ENCODE measurements around the gene SNU13. TPM values are rescaled to one million over a fixed set of nuclear protein-coding genes. Genes with fewer than 3 reads are reported as not detected.
"Not testable (repeated sequence)": the region's sequence is repeated elsewhere in the genome, so short reads cannot be mapped to it uniquely, and the experiment has no call there.

SNU13 gene
- total RNA-seq: 100 to 1,000 TPM; 236 to 242 TPM

DNA sequence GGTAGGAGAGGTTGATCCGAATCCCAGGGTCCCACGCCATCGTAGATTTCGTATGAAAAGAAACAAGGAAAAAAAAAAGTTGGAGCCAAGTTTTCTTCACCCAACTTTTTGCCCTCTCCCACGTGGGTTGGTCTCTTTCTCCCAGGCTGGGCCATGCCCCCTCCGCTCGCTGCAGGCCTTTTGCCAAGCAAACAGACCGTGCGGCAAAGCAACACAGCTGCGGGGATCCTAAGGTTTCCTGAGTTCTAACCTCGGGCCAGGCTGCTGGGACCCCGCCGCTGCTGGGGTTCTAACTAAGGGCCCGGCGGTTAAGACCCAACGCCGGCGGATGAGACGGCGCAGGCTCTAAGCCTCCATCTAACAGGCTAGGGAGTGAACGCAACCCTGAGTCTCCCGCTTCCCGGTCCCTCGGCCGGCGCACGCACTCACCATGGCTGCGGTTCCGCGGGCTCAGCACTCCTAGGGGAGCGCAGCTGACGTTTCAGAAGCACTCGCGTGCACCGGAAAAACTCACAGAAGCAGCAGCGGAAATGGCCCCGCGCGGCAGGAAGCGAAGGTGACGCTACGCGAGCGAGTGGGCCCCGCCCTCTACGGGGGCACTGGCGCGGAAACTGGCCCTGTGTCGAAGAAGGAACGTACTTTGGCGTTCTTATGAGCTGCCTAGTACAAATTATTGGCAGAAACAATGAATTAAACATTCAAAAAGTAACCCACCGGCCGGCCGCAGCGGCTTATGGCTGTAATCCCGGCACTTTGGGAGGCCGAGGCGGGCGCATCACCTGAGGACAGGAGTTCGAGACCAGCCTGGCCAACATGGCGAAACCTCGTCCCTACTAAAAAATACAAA is at the start of gene SNU13:
Gene SNU13, minus strand, starts transcription at position 503 of the 847 bp plus-strand sequence. Its CDS starts 71 bp downstream, at position 432.
- no peaks in the 10 kb centered on the region for H3K27me3 Mint-ChIP-seq
- peaks cover 10% of the 10 kb centered on the region for H3K36me3 Mint-ChIP-seq
- peaks cover 34% of the 10 kb centered on the region for H3K4me1 Mint-ChIP-seq (ENCODE audit: low read depth)
- intact Hi-C loops (cut with micrococcal nuclease): loop anchor here (1.0 to 2.0 kb wide), 2 partner anchors 22 to 68 kb away; partner anchors contain the start of genes DESI1 and XRCC6
- ChIA-PET CTCF (interaction anchor here (0.6 to 5.9 kb wide), 5 partner anchors 9 to 270 kb away, joined by 3 to 54 read pairs (median 4); partner anchors contain the start of genes ACO2, MEI1 and PHF5A), POLR2A (interaction anchor here (0.6 to 3.3 kb wide), 13 partner anchors 10 to 1419 kb away, joined by 3 to 26 read pairs (median 8); partner anchors contain the start of genes CCDC134, CENPM, DESI1 and MEI1)
- H3K4me3 Mint-ChIP-seq: peak within 1 kb of the TSS; percentile 99
- DNase-seq: peak; percentile 96
- H3K9me3 Mint-ChIP-seq: no peaks in the 10 kb centered on the region
- peak within 1 kb of the TSS; percentile 97 for H3K27ac Mint-ChIP-seq

DNA sequence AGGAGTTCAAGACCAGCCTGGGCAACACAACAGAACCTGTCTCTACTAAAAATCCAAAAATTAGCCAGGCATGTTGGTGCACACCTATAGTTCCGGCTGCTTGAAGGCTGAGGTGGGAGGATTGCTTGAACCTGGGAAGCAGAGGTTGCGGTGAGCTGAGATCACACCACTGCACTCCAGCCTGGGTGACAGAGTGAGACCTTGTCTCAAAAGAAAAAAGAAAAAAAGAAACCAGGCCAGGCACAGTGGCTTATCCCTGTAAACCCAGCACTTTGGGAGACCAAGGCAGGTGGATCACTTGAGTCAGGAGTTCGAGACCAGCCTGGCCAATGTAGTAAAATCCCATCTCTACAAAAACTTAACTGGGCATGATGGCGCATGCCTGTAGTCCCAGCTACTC is 44.6 kb upstream of the SNU13 start:
- H3K36me3 Mint-ChIP-seq; POLR2A ChIA-PET; DNase-seq; intact Hi-C loops (cut with micrococcal nuclease); H3K4me3 Mint-ChIP-seq; H3K27ac Mint-ChIP-seq; H3K4me1 Mint-ChIP-seq (ENCODE audit: low read depth); H3K27me3 Mint-ChIP-seq; H3K9me3 Mint-ChIP-seq: not testable (repeated sequence)
- CTCF ChIA-PET: interaction anchor here (1.2 kb wide), 1 partner anchor 35 kb away, joined by 5 read pairs; no protein-coding TSS in a partner anchor

DNA sequence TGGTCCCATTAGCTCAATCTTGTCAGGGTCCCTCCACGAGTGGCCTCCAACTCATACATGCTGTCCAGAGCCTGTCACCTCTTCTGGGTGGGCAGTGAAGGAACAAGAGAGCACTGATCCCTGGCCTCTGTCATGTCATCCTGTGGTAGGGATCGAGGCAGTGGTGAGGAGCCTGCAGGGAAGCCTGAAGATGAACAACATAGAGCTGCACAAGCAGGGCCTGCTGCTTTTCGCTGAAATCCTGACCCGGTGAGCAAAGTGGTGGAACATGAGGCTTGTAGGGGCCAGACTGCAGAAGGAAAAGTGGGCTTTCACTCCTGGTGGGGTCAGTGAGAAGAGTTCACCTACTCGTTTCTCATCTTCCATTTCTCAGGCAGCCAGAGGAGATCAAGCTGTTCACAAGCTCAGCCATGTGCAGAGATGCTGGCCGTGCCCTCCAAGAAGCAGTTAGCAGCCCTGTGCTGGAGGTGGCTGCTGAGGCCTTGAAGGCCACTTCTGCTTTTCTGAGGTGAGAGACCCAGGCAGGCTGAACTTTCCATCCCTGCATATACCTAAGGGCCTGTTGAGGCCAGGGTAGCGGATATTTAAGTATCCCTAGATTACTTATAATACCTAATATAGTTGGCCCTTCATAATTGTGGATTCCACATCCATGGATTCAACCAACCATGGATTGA is 43.6 kb upstream of the SNU13 start:
- intact Hi-C loops (cut with micrococcal nuclease): no loop called here
- H3K36me3 Mint-ChIP-seq: no peaks in the 10 kb centered on the region
- DNase-seq: no peak
- no peak overlapping the region for H3K4me3 Mint-ChIP-seq
- no peaks in the 10 kb centered on the region for H3K9me3 Mint-ChIP-seq
- ChIA-PET POLR2A (no interaction called here), CTCF (interaction anchor here (1.2 kb wide), 1 partner anchor 34 kb away, joined by 5 read pairs; no protein-coding TSS in a partner anchor)
- no peak overlapping the region for H3K27ac Mint-ChIP-seq
- no peaks in the 10 kb centered on the region for H3K27me3 Mint-ChIP-seq
- no peaks in the 10 kb centered on the region for H3K4me1 Mint-ChIP-seq (ENCODE audit: low read depth)

DNA sequence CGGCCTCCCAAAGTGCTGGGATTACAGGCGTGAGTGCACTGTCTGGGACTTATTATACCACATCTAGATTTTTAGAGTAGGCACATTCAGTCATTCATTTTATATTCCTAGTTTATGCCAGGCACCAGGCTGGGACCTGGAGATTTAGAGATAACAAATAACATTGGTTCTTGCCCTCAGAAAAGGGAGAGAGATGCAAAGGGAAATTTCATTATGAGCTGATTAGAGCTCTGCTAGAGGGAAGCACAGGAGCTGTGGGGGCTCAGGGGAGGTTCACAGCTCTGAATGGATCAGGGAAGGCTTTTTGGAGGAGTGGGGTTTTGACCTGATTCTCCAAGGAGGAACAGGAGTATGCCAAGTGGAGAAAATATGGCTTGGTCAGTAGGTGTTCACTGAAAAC is 42.9 kb upstream of the SNU13 start:
- H3K9me3 Mint-ChIP-seq: no peaks in the 10 kb centered on the region
- intact Hi-C loops (cut with micrococcal nuclease): no loop called here
- ChIA-PET CTCF (no interaction called here), POLR2A (interaction anchor here (0.6 kb wide), 1 partner anchor 219 kb away, joined by 6 read pairs; no protein-coding TSS in a partner anchor)
- H3K4me1 Mint-ChIP-seq (ENCODE audit: low read depth): no peaks in the 10 kb centered on the region
- no peaks in the 10 kb centered on the region for H3K36me3 Mint-ChIP-seq
- DNase-seq: no peak
- H3K27ac Mint-ChIP-seq: no peak overlapping the region
- H3K27me3 Mint-ChIP-seq: no peaks in the 10 kb centered on the region
- no peak overlapping the region for H3K4me3 Mint-ChIP-seq

DNA sequence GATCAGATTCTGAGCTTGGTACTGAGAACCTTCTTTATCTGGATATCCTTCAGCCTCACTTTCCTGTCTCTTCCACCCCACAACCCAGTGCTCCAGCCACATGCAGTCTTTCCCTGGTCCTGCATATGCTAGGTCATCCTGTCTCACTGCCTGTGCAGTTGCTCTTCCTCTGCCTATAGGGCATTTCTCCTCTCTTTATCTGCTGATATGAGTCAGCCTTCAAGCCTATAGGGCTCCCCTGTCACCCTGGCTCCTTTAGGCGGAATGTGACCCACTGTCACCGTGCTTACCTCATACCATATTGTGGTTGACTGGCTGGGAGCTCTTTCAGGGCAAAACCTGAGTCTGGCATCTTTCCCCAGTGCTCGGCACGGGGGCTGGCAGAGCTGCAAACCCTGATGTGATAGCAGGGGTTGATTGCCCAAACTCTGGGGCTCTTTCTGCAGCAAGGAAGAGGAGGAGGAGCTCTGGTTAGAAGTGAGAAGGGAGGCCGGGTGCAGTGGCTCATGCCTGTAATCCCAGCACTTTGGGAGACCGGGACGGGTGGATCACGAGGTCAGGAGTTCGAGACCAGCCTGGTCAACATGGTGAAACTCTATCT is 36.9 kb upstream of the SNU13 start:
- intact Hi-C loops (cut with micrococcal nuclease): no loop called here
- POLR2A ChIA-PET: no interaction called here
- Mint-ChIP-seq H3K4me3 (no peak overlapping the region), H3K9me3 (no peaks in the 10 kb centered on the region), H3K27ac (no peak overlapping the region), H3K36me3 (no peaks in the 10 kb centered on the region), H3K27me3 (no peaks in the 10 kb centered on the region), H3K4me1 (ENCODE audit: low read depth) (no peaks in the 10 kb centered on the region)
- DNase-seq: peak; percentile 11
- CTCF ChIA-PET: interaction anchor here (0.7 to 2.3 kb wide), 3 partner anchors 28 to 71 kb away, joined by 3 to 7 read pairs (median 4); no protein-coding TSS in a partner anchor

DNA sequence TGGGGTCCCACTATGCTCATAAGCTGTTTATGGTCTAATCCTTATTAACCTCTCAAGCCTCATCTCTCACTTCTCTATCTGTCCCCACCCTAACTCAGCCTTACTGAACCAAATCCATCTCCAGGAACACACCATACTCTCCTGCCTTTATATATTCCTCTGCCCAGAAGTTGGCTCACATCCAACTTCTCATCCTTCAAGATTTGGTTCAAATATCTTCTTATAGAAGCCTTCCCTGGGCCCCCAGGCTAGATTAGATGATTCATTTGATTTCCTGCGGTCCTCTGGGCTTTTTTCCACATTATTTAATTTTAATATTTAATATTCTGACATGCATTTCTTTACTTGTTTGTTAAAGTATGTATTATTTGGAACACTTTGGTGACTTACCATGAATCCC is 33.8 kb upstream of the SNU13 start:
- Mint-ChIP-seq H3K4me1 (ENCODE audit: low read depth) (no peaks in the 10 kb centered on the region), H3K27me3 (no peaks in the 10 kb centered on the region), H3K36me3 (no peaks in the 10 kb centered on the region), H3K27ac (no peak overlapping the region), H3K4me3 (no peak overlapping the region), H3K9me3 (no peaks in the 10 kb centered on the region)
- intact Hi-C loops (cut with micrococcal nuclease): no loop called here
- ChIA-PET POLR2A (no interaction called here), CTCF (interaction anchor here (1.5 kb wide), 1 partner anchor 17 kb away, joined by 3 read pairs; no protein-coding TSS in a partner anchor)
- DNase-seq: no peak

DNA sequence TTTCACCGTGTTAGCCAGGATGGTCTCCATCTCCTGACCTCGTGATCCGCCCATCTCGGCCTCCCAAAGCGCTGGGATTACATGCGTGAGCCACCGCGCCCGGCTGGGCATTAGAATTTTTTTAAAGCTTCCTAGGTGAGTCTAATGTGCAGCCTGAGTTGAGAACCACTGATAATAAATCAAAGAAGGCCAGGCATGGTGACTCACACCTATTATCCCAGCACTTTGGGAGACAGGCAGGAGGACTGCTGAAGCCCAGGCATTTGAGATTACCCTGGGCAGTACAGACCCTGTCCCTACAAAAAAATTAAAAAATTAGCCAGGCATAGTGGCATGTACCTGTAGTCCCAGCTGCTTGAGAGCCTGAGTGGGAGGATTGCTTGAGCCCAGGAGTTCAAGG is 24.3 kb upstream of the SNU13 start:
- ChIA-PET POLR2A (no interaction called here), CTCF (no interaction called here)
- no peak overlapping the region for H3K4me3 Mint-ChIP-seq
- no peak for DNase-seq
- H3K4me1 Mint-ChIP-seq (ENCODE audit: low read depth): no peaks in the 10 kb centered on the region
- H3K27ac Mint-ChIP-seq: no peak overlapping the region
- H3K27me3 Mint-ChIP-seq: no peaks in the 10 kb centered on the region
- H3K36me3 Mint-ChIP-seq: no peaks in the 10 kb centered on the region
- intact Hi-C loops (cut with micrococcal nuclease): no loop called here
- no peaks in the 10 kb centered on the region for H3K9me3 Mint-ChIP-seq

DNA sequence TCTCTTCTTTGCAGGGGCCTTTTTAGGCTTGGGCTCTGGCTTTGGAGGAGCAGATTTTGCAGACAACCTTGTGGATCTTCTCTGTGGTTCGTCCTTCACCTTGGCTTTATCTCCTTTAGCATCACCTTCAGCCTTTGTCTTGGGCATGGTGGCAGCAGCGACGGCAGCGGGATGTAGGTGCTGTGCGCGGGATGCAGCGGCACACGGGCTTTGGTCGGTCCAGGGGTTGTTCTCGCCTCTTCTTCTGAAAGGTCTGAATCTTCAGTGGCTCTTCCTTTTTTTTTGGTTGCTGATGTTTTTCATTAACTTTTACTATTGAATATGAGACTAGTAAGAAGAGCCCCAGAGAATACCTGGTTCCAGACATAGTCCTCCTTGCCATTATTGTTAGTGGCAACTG is 20.7 kb upstream of the SNU13 start:
- Mint-ChIP-seq H3K27ac (no peak overlapping the region), H3K9me3 (no peaks in the 10 kb centered on the region), H3K4me3 (no peak overlapping the region), H3K36me3 (no peaks in the 10 kb centered on the region), H3K4me1 (ENCODE audit: low read depth) (no peaks in the 10 kb centered on the region), H3K27me3 (no peaks in the 10 kb centered on the region)
- ChIA-PET POLR2A (no interaction called here), CTCF (interaction anchor here (0.6 to 4.9 kb wide), 2 partner anchors 12 to 81 kb away, joined by 3 to 32 read pairs; no protein-coding TSS in a partner anchor)
- intact Hi-C loops (cut with micrococcal nuclease): no loop called here
- no peak for DNase-seq

DNA sequence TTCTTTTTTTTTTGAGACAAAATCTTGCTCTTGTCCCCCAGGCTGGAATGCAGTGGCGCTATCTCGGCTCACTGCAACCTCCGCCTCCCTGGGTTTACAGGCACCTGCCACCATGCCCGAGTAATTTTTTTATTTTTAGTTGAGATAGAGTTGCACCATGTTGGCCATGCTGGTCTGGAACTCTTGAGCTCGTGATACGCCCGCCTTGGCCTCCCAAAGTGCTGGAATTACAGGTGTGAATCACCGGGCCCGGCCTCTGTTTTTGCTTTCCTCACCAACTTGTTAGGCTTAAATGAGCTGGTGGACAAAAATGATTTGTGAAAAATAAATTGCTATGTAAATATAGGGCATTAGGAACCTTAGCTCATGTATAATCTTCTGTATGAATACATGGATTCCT is 14.1 kb upstream of the SNU13 start:
- intact Hi-C loops (cut with micrococcal nuclease): no loop called here
- Mint-ChIP-seq H3K27ac (no peak overlapping the region), H3K27me3 (no peaks in the 10 kb centered on the region), H3K36me3 (no peaks in the 10 kb centered on the region), H3K9me3 (no peaks in the 10 kb centered on the region), H3K4me3 (no peak overlapping the region), H3K4me1 (ENCODE audit: low read depth) (peaks cover 3% of the 10 kb centered on the region)
- DNase-seq: no peak
- ChIA-PET POLR2A (interaction anchor here (0.5 kb wide), 1 partner anchor 100 kb away, joined by 4 read pairs; no protein-coding TSS in a partner anchor), CTCF (interaction anchor here (0.6 kb wide), 1 partner anchor 11 kb away, joined by 3 read pairs; no protein-coding TSS in a partner anchor)

DNA sequence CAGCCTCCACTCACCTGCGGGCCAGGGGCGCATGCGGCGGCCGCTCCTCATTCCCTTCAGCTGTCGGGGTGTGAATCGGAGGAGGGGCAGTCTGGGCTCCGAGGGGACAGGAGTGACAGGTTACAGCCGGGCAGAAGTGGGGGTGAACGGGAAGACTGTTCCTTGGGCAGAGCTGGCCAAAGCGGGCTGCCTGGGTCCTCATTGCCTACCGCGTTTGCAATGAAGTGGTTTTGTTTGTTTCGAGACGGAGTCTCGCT is 11.4 kb upstream of the SNU13 start:
- H3K4me3 Mint-ChIP-seq: no peak overlapping the region
- peaks cover 11% of the 10 kb centered on the region for H3K4me1 Mint-ChIP-seq (ENCODE audit: low read depth)
- ChIA-PET CTCF (interaction anchor here (1.0 to 4.6 kb wide), 2 partner anchors 241 to 256 kb away, joined by 3 to 60 read pairs; no protein-coding TSS in a partner anchor), POLR2A (interaction anchor here (1.5 to 3.6 kb wide), 3 partner anchors 11 to 380 kb away, joined by 3 to 26 read pairs (median 6); partner anchors contain the start of gene SNU13)
- DNase-seq: no peak
- H3K27me3 Mint-ChIP-seq: no peaks in the 10 kb centered on the region
- no peaks in the 10 kb centered on the region for H3K36me3 Mint-ChIP-seq
- no peaks in the 10 kb centered on the region for H3K9me3 Mint-ChIP-seq
- intact Hi-C loops (cut with micrococcal nuclease): no loop called here
- H3K27ac Mint-ChIP-seq: no peak overlapping the region

DNA sequence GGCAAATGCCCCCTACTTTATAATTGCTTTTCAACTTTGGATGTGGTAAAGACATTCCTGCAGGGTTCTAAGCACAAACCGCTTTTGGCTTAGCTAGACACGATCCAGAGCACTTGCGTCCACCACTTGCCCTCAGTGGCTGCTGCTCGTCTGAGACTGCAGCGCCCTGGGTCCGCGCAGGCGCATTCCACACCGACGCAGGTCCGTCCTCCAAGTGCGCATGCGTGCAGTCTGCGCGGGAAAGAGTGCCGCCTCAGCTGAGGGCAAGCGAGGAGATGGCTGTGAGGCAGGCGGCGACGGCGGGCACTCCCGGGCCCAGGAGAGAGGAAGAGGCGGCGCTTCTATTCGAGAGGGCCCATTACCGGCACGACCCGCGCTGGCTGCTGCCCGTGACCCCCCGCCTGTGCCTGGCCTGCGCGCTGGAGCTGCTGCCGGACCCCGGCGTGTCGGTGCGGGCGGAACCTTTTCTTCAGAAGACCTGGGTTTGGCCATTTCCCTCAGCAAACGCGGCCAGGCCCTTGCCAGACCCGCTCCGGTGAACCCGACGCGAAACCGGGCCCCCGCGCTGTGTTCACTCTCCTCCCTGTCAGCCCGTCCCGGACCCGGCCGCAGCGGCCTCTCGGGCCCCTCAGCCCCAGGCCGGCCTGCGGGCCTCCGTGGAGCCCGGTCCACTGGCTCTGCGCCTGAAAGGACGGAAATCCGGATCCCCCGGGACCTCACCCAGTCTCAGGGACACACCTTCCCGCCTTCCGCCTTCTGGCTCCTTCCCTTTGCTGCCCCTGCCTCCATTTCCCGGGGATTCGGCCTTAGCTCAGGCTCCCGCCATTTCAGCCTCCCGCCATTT is 10.8 kb upstream of the SNU13 start, which contains the start of gene MEI1:
Gene MEI1, plus strand, starts transcription at position 240 of the 844 bp plus-strand sequence. Its CDS starts 36 bp downstream, at position 276.
- DNase-seq: peak; percentile 95
- Mint-ChIP-seq H3K27me3 (no peaks in the 10 kb centered on the region), H3K4me3 (peak within 1 kb of the TSS; percentile 48), H3K27ac (peak within 1 kb of the TSS; percentile 67), H3K4me1 (ENCODE audit: low read depth) (peaks cover 11% of the 10 kb centered on the region), H3K36me3 (no peaks in the 10 kb centered on the region), H3K9me3 (no peaks in the 10 kb centered on the region)
- CTCF ChIA-PET: interaction anchor here (0.7 to 4.6 kb wide), 14 partner anchors 7 to 260 kb away, joined by 3 to 60 read pairs (median 8); partner anchors contain the start of genes CCDC134 and SNU13
- intact Hi-C loops (cut with micrococcal nuclease): loop anchor here (5.0 kb wide), 3 partner anchors 83 to 258 kb away; no protein-coding TSS in a partner anchor
- POLR2A ChIA-PET: interaction anchor here (0.6 to 3.6 kb wide), 6 partner anchors 11 to 381 kb away, joined by 3 to 26 read pairs (median 4); partner anchors contain the start of genes CCDC134 and SNU13

All from activated CD4-positive, alpha-beta memory T cell treated with anti-CD3 and anti-CD28 coated beads for 36 hours (primary cell).